NCI-H2196 treated with DMSO at 0.1 percent for 48 hours (cell line): ENCODE data around the gene WIZ.

Experiments
- DNase-seq: peaks from one replicate; lab custom pipeline; 2025; ENCODE audit not compliant: unreplicated experiment; lab: John Stamatoyannopoulos, UW

WIZ gene

DNA sequence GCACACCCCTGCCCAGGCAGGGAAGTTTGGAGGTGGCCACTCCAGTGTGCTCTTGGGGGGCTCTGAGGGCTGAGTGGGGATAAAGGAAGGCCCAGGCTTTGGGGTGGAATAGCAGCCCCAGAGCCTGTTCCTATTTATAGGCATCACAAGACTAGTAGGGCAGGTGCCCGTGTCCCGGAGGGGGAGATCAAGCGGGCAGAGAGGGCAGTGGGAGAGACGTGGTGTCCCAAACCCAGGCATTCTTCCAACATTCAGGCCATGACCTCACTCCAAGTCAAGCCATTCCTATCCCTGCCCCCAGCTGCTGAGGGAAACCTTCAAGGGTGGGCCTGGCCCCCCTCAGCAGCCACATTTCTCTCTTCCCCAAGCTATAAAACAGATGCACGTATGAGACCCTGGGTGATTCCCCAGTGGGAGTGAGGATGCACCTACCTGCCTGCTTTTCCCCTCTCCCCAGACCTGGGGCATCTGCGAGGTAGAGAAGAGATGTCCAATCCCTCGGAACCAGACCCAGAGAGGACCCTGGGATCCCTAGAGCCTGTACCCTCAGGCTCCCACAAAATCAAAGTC, 3.9 kb downstream of the WIZ start:
- no peak for DNase-seq

DNA sequence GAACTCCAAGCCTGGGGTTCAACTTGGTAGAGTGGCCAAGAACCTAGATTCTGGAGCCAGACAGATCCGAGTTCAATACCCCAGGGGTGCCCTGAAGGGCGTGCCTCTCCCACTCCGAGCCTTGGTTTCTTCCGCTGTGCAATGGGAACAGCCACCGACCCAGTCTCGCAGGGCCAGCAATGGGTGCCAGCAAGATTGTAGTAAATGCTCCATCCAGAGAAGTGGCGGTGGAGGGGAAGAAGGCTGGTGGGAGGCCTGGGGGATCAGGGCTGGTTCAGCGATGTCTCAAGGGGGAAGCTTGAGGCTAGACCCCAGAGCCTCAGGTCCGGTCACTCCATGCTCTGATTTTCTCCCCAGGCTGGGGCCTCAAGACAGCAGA, 4.5 kb downstream of the WIZ start:
- DNase-seq, result no peak

DNA sequence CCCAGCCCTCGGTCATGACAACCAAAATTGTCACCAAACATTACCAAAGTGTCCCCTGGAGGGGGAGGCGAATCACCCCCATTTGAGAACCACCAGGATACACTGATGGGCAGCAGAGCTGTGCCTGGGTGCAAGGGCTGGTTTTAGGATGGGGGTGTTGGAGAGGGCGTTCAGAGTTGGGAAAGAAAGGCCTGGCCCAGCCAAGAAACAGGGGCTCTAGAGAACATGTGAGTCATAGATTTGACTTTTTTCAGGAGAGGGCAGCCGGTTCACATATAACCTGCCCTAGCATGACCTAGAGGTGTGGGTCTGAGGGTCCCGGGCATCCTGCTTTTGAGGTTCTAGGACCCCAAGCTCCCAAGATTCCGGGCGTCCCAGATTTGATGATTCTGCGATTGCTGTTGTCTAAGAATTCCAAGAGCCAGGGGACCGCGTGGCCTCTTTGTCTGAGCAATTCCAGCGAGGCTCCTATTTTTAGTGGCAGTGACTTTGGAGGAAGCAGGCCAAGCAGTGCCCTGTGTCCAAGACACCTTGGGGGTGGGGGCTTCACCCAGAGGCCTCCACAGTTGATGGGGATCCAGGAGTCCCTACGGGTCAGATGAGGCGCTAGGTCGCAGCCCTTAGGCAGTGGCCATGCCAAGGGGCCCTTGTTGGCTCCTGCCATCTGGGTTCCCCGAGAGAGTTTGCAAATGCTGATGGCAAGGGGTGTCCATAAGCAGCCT, 5.1 kb downstream of the WIZ start:
- no peak for DNase-seq

DNA sequence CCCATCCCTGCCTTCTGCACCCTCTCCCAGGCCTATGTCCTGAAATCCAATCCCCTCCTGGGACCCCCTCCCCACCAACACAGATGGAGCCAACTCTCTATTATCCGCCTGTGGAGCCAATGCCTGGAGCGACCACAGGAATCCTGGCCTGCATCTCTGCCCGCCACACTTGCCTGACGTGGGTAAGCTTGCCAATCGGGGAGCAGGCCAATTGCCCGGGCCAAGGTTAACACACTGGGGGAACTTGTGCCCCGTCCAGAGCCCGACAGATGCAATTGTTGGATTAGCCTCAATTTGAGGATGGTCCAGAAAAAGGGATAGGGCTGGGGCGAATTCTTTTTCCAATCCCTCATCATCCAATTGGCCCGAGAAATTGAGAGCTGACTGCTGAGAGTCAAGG, 5.9 kb downstream of the WIZ start:
- DNase-seq, result no peak

DNA sequence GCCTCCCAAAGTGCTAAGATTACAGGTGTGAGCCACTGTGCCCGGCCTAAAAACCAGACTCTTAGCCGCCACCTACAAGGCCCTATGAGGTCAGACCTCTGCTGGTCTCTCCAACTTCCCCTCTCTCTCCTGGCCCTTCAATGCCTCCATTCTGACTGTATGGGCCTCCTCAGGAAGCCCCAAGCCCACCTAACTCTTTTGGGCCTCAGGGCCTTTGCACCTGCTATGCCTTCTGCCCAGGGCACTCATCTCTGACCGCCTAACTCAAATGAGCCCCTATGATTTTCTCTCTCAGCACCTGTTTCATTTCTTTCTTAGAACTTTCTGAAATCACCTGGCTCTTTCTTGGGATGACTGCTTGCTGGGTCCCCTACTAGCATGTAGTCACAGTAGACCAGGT, 6.4 kb downstream of the WIZ start:
- DNase-seq, result no peak

DNA sequence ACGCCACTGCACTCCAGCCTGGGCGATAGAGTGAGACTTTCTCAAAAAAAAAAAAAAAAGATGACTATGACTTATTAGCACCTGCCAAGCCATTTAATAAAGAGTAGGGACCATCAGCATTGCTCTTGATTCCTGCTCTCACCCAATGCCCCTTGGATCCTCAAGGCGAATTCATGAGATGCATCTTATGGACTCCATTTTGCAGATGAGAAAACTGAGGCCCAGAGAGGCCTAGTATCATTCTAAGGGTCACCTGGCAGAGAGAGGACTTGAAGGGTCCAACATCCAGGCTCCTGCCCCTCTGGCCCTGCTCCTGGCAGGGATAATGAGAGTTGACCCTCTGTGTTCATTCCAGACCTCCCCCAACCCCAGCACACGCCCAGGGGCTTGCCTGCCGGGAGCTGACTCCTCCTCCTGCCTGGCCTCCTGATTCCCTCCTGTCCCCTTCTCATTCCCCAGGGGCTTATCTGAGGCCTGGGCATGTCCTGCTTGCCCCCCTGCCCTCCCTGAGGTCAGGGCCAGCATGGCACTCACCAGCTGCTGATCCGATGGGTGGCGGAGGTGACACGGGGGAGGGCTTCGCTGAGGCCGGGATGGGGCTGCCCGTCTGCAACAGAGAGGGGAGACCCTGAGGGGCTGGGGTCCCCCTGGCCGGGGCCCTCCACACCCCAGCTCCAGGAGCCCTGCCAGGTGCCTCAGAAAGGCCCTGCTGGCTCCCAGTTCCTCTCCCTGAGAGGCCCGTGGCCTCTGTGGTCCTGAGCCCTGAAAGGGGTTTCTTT, 7.4 kb downstream of the WIZ start:
- no peak for DNase-seq

DNA sequence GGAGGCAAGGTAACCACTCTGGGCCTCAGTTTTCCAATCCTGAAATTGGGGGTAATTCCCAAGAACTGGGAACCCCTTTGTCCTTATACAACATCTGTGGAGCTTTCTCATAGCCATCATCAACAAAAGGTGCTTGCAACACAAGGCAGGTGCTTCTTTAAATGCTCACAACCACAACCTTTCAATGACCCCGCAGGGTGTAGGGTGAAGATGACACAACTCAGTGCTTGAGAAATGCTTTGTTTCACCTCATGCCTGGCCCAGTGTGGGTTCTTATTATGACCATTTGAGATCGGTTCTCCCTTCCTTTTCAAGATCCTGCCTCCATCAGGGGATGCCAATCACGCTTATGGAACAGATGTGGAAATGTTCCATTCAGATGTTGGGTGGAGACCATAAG, 8.4 kb downstream of the WIZ start:
- no peak for DNase-seq

DNA sequence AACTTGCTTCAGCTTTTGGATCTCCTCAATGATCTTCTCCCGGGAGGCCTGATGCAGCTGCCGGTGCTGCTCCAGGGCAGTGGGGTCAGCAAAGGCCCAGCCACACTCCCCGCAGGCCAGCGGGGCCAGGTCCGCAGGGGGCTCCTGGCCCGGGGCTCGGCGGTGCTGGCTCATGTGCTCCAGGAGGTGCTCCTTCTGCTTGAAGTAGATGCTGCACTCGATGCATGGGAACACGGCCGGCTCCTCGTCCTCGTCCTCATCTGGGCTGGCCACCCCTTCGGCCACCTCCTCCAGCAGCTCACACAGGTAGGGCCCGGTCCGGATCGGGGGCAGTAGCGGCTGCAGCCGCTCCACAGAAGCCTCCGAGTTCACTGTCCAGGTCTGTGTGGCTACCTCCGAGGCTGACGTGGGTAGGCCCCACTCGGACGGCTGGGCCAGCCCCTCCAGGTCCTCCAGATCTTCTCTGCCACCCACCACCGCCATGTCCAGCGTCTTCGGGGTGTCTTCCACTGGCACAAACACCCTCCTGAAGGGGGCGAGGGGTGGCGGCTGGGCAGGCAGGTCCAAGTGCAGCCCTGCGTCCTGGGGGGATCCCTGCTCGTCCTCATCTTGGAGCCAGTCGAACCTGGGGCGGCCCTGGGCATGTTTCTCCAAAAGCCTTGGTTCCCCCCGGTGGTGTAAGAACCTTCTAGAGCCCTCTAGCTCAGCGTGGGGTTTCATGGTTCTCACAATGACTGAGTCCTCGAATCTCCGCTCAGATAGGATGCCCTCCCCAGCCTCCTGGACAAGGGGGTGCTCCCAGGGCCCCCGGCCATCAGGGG, 9.7 kb downstream of the WIZ start:
- no peak for DNase-seq

DNA sequence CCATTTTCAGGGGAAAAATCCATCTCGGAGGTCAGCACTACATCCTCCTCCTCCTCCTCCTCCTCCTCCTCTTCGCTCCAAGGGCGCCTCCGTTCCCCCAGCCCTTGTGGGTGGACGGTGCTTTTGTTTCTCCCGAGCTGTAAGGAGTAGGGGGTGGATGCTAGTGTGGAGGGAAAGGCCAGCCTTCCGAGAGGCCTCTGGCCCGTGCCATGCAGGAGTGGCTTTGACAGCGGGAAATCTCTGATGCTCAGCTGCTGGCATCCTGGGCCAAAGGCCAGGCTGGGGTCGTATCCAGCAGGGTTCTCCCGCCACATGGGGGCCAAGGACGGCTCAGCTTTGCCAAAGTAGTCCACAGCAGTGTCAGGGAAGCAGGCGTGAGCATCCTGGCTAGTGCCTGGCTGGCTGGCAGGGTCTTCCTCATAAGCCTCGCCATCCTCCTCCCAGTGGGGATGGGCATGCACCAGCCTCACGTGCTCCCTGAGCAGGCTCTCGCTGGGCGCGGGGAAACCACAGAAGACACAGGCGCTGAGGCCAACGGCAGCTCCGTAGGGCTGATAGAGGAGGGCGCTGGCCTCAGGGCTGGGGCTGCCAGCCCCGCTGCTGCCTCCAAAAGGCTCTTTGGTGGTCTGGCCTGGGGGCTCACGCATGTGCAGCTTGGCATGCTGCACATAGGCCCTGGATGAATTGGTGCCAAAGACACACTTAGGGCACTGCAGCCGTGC, 10.5 kb downstream of the WIZ start:
- DNase-seq, result no peak

DNA sequence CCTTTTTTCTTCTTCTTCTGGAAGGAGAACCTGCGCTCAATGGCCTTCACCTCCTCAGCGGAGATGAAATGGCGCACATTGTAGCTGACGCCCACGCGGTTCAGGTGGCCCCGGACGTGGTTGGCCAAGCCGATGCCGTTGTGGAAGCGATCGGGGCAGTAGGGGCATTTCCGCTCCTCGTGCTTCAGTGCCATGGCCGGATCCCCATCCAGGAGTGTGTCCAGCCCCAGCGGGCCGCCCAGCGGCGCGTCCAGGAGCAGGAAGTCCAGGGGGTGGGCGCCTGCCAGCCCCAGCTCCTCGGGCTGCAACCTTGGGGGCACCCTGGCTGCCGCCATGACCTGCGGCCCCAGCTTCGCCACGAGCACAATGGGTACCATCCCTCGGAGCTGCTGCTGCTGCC, 11.2 kb downstream of the WIZ start:
- DNase-seq, result no peak

DNA sequence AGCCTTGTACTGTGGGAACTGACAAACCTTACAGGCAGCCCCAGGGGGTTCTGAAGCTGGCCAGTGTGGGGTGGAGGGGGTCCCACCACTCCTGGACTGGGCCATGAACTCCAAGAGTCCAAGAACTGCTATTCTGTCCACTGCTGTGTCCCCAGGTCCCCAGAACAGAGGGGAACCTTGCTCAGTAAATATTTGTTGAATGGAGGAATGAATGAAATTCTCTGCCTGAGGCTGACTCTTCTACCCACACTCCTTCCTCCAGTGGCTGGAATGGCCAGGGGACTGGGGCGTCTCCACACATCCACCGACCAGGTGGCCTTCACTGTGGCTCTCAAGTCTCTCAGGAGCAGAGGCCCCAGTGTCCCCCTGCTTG, 11.6 kb downstream of the WIZ start:
- DNase-seq, result no peak

DNA sequence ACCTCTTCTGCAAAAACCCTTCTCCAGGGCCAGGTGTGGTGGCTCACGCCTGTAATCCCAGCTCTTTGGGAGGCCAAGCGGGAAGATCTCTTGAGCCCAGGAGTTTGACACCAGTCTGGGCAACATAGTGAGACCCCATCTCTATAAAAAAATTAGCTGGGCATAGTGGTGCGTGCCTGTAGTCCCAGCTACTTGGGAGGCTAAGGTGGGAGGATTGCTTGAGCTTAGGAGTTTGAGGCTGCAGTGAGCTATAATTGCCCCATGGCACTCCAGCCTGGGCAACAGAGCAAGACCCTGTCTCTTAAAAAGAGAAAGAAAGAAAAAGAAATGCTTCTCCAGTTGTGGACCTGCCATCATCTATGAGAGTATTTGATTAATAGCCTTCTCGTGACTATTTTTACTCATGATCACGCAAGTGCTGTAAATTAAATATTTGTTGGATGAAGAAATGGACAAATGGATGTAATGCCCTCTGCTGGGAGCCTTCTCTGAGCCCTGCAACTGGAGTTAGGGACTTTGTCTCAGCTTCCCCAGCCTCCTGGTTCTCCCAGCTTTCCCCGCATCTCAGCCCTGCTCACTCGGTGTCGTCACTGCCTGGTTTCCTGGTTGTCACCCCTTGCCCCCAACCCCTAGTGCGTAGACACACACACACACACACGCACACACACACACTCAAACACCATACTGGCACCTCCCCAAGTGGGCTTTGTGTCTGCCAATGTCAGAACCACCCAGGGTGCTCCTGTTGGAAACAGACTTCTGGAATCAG, 12.2 kb downstream of the WIZ start:
- no peak for DNase-seq

DNA sequence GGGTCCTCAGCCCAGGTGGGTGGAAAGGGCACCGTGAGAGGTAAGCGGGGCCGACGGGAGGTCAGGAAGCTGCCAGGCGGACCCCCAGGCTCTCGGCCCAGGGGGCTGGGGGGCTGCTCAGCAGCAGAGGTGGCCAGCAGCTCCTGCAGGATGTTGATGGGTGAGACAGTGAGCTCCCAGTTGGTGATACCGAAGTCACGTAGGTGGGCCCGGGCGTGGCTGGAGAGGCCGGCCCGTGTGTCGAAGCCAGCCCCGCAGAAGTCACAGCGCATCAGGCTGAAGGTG, 13.0 kb downstream of the WIZ start:
- DNase-seq, result no peak

DNA sequence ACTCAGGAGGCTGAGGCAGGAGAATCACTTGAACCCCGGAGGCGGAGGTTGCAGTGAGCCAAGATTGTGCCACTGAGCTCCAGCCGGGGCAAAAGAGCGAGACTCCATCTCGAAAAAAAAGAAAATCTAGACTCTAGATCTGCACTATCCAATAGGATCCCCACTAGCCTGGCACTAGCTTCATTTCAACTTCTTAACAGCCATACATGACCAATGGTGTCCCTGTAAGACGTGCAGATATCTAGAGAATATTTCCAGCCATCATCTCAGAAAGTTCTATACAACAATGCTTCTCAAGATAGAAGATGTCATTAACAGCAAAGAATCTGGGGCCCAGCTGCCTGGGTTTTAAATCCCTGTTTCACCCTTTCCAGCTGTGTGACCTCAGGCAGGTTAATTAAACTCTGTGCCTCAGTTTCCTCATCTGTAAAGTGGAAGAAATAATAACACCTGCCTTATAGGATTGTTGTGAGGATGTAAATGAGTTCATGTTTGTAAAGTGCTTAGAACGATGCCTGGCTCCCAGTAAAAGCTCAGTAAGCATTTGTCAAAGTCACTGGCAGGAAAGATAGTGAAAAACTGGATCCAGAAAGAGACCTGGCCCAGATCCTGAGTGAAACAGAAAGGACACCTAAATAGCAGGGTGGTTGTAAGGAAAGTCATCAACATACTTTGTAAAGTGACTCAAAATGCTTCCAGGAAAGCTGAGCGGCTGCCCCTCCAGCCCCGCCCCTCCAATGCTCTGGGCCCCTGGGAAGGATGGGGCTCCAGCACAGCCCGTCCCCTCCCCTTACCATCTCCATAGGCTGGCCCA, 13.5 kb downstream of the WIZ start:
- no peak for DNase-seq

DNA sequence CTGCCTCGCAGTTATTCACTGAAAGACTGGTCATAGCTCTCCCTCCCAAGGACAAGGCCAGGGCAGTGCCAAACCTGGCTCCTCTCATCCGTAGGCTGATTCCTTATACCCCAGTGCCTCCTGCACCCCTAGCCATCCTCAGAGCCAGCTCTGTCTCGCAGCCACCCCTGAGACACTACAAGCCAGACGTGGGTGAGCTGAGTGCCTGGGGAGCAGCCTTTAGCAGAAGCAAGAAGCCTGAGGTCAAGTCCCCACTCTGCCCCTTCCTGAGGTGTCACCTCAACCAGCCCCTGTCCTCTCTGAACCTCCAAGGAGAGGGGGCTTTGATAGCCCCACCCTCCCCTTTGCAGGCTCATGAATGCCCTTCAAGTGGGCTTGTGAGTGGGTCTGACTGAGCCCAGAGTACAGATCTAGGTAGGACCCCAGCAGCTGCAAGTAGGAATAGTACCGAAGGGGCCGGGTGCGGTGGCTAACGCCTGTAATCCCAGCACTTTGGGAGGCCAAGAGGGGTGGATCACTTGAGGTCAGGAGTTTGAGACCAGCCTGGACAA, 16.2 kb downstream of the WIZ start:
- no peak for DNase-seq

DNA sequence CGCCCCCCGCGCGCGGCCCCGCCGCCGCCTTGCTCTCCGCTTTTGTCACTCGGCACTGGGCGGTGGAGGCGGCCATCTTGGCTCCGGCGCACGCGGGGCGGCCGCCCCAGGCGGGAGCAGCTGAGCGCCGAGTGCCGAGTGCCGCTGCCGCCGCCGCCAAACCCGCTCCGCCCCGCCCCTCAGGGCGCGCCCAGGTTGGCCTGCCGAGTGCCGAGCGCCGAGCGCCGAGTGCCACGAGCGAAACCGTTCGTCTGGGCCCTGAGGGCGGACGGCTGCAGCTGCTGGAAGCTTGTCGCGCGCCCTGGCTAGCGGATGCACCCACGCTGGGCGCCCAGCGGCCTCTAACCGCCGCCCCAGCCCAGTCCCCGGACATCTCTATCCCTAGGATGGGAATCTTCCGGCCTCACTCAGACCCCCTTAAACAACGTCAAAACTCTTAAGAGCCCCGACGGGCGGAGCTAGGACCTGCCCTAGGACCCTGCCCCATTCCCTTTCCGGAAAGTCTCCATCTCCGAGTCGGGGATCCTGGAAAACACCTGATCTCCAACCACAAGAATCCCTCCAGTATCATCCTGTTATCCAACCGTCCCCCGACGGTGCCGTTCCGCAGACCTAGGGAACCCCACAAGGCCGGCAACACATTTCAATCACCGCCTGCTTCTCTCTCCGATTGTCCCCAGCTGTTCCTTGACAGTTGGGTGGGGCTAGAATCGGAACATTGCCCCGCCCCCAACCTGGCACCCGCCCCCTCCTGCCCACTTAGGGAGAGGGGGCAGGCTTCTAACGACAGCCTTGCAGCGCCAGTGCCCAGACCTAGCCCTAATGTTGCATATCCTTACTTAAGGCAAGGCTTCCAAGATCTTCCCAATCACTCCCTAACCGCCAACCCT, 16.9 kb downstream of the WIZ start:
- peak; percentile 91 for DNase-seq

DNA sequence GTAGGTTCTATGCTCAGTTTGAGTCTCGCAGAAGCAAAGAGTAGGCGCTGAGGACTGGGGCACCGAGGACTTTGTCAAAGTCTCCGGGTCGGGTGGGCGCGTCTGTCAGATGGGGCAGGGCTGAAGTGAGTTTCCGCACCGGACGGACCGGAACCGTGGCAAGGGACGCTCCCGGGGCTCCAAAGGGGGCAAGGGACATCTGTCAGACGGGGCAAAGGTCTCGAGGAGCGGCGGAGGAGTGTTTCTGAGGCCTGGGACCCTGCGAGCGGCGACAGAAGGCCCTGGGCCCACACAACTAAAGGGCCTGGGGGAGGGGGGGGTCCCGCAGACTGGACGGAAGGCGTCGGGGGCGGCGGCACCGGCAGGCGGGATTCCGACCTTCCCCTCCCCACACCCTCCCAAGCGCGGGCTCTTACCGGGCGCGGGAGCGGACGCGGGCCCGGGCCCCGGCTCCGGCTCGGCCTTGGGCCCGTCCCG, 17.7 kb downstream of the WIZ start:
- no peak for DNase-seq

DNA sequence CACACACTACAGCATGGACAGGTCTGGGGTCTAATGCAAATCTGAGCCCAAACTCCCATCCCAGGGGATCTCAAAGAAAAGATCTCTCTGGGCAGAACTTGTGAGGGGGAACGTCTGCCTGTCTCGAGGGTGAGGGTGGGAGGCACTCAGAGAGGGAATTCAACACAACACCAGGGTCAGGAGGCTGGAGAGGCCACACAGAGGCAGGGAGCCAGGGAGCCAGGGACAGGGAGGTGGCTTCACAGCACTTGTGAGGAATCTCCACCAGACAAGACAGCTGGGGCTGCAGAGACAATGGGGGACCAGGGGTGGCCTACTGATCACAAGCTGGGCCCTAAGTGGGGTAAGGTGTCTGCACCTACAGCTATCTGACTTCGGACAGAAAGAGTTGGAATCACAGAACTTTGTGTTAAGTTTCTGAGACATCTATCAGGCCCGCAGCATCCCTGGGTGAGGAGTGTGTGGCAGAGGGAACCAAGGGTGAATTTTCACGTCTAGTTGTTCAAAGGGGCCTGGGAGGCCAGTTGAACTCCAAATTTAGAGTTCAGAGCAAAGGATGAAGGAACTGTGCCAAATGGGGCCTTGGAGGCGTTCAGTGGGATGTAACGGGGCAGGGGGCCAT, 18.2 kb downstream of the WIZ start:
- no peak for DNase-seq
